ENCODE results near the gene ZNF595. TPM values are rescaled to one million over a fixed set of nuclear protein-coding genes. Genes with fewer than 3 reads are reported as not detected.
"Not testable (repeated sequence)": the region's sequence is repeated elsewhere in the genome, so short reads cannot be mapped to it uniquely, and the experiment has no call there.

The ZNF595 gene
- total RNA-seq, 2 donors from 2014 or later, result 9.9 to 13.1 TPM

GRCh38 chr4:53521-53920, 400 bp downstream of the ZNF595 start:
- intact Hi-C loops (cut with DNase I, micrococcal nuclease); DNase-seq: not testable (repeated sequence)
- peak; percentile 21 for ATAC-seq

- DNase-seq; intact Hi-C loops (cut with DNase I, micrococcal nuclease); ATAC-seq: not testable (repeated sequence)
Measured at GRCh38 chr4:64733-65132, 11.6 kb downstream of the ZNF595 start.

DNA sequence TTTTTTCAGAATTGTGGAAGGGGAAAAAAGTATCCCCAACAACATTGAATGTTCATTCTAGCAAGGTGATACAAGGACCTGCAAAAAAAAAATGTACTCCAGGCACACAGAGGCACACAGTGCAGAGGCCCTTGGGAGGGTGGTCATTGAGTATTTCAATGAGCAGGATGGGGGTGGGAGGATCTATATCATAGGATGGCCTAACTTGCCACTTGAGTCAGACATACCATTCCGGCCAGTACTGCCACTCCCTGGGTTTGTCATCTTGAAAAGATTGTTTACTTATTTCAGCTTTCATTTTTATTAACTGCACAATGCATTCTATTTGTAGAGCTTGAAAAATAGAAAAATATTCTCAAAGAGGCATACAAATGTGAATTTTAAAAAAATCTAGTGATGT, 18.7 kb downstream of the ZNF595 start:
- intact Hi-C loops (cut with DNase I, micrococcal nuclease), result no loop called here
- DNase-seq, result no peak

DNA sequence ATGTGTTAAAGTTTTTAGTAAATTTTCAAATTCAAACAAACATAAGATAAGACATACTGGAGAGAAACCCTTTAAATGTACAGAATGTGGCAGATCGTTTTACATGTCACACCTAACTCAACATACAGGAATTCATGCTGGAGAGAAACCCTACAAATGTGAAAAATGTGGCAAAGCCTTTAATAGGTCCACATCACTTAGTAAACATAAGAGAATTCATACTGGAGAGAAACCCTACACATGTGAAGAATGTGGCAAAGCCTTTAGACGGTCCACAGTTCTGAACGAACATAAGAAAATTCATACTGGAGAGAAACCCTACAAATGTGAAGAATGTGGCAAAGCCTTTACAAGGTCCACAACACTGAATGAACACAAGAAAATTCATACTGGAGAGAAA, 32.8 kb downstream of the ZNF595 start:
- ATAC-seq (no peak), DNase-seq (no peak)
- intact Hi-C loops (cut with DNase I, micrococcal nuclease), result no loop called here

More for the DNA sequence above, 18.7 kb downstream of the ZNF595 start:
- ATAC-seq, result no peak

GRCh38 chr4:86559-87324, 33.6 kb downstream of the ZNF595 start:
- DNase-seq; ATAC-seq; intact Hi-C loops (cut with DNase I, micrococcal nuclease): not testable (repeated sequence)

- ATAC-seq (no peak), DNase-seq (no peak)
- intact Hi-C loops (cut with DNase I, micrococcal nuclease), result no loop called here
Measured at GRCh38 chr4:98386-98785, 45.3 kb downstream of the ZNF595 start.

GRCh38 chr4:99863-100262, 46.7 kb downstream of the ZNF595 start:
- ATAC-seq (no peak), DNase-seq (no peak)
- intact Hi-C loops (cut with DNase I, micrococcal nuclease), result no loop called here

DNA sequence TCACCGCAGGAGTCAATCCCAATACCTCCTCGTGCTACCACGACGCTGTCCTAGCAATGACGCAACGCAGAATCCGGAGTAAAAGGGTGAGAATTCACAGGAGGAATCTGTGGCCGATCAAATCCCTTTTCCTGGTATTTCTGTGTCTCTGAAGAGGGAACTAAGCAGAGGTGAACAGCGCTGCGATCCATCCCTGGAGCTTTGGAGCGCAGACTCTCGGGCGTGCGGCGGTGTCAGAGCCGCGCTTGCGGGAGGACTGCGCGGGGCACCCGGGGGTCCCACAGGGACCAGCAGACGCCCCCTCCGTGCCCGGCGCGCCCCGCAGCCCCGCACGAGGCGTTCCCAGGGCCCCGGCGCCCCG, 53.9 kb downstream of the ZNF595 start:
- no peak for DNase-seq
- intact Hi-C loops (cut with DNase I, micrococcal nuclease), result no loop called here
- no peak for ATAC-seq

DNA sequence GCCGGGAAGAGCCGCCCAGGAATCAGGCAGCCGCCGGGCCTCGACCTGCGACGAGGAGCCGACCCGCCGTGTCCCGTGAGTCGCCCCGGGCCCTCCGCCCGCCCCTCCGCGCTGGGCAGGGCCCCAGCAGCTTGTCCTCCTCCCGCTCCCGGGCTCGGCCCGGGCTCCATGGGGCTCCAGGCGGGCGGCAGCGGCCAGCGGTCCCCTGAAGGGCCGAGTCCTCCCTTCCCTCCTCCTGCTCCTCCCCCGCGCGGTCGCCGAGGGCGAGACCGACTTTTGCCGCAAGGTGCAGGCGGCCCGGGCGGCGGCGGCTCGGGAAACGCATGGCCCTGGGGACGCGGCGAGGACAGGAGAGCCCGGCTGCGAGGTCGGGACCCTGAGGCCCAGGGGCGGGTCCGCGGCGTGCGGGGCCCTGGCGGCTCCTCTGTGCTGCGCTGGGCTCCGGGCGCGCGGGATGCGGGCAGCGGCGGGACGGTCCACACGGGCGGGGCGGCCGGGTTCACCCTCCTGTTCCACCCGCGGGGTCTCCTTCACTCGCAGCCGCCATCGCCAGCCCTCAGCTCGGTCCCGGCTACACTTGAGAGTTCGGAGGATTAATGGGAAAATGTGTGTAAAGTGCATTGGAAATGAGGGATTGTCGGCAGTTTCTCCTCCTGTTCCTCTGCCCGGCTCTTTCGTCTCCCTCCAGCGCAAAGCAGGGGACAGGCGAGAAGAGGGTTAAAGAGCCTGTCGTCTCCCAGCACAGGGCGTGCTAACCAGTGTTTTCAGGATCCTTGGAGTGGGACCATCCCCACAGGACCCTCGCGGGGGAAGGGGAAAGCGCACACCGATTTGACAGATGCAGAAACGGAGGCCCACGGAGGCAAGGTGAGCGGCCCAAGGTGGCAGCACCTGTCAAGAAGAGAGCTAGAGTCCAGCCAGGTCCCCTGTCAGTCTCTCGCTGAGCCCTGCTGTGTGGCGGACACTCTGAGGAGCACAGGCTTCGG, 54.6 kb downstream of the ZNF595 start:
- intact Hi-C loops (cut with DNase I, micrococcal nuclease), result no loop called here
- ATAC-seq, result no peak
- DNase-seq, result no peak

DNA sequence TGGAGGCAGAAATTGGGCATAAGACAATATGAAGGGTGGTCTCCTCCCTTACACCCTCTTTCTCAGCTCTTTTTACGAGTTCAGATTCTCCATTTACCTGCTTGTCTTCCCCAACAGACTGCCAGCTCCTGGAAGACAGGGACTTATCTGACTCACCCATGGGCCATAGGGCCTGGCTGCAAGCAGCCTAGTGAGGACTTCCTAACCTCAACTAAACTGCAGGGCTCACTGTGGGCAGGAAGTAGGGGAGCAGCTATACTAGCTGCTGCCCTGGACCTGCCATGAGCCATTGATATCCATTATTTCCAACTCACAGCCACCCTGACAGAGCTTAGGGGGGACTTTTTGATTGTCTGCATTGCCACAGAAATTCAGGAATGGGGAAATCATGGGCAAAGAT, 59.6 kb downstream of the ZNF595 start:
- no peak for ATAC-seq
- DNase-seq, result no peak
- intact Hi-C loops (cut with DNase I, micrococcal nuclease), result no loop called here

DNA sequence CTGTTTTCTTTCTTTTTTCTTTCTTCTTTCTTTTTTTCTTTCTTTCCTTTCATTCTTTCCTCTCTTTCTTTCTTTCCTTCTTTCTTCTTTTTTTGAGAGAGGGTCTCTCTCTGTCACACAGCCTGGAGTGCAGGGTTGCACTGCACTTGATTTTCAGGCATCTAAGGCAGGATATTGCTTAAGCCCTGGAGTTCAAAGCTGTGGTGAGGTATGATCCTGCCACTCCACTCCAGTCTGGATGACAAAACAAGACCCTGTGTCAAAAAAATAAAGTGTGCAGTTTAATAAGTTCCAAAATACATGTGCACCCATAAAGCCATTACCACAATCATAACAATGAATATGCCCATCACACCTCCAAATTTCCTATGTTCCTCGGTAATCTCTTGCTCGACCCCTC, 60.6 kb downstream of the ZNF595 start:
- intact Hi-C loops (cut with DNase I, micrococcal nuclease), result no loop called here
- ATAC-seq, result no peak

GRCh38 chr4:114149-114548, 61.0 kb downstream of the ZNF595 start:
- intact Hi-C loops (cut with DNase I, micrococcal nuclease), result no loop called here

More for the DNA sequence above, 60.6 kb downstream of the ZNF595 start:
- DNase-seq, result no peak

GRCh38 chr4:116499-116898, 63.4 kb downstream of the ZNF595 start:
- ATAC-seq, result no peak

More at GRCh38 chr4:114149-114548, 61.0 kb downstream of the ZNF595 start:
- DNase-seq (no peak), ATAC-seq (no peak)

DNA sequence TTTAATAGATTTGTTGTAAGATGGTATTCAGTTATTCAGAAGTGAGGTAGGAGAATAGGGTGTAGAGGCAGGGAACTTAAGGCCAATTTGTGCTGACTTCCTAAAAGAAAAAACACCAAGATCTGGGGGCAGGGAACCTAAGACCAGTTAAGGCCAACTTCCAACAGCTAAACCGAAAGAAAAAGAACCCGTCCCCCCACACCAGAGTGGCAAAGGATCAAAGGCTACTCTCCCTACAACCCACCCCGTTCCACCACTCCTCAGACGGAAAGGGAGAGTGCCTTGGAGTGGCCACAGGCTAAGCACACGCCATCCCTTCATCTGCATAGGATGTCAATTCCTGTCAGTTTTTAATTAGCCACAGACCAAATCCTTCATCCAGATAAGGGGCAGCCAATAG, 67.5 kb downstream of the ZNF595 start:
- ATAC-seq (no peak), DNase-seq (no peak)
- intact Hi-C loops (cut with DNase I, micrococcal nuclease), result no loop called here

More at GRCh38 chr4:116499-116898, 63.4 kb downstream of the ZNF595 start:
- DNase-seq, result no peak
- intact Hi-C loops (cut with DNase I, micrococcal nuclease), result no loop called here

DNA sequence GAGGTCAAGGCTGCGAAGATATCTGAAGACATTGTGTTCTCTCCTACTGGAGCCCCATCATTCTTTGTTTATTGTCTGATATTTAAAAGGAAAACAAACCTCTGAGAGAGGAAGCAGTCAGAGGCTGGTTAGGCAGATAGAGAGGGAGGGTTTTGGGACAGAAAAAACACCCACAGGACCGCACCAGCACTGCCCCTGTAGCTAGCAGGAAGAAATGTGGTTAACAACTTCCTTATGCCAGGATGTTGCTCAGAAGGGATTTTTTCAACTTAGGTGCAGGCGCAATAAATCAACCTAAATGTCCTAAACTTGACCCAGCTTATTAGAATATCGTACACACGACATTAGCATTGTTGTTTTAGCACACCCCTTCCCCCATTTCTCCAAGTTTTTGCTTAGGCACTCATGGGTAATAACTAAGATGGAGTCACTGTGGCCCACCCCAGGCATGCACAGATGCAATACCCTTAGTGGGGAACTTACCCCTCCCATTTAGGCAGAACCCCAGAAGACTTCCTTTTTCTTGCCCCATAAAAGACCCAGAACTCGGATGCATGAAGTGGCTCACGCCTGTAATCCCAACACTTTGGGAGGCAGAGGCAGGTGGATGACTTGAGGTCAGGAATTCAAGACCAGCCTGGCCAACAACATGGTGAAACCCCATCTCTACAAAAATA, 68.4 kb downstream of the ZNF595 start:
- ATAC-seq, result no peak
- intact Hi-C loops (cut with DNase I, micrococcal nuclease), result no loop called here

GRCh38 chr4:123922-124274, 70.8 kb downstream of the ZNF595 start:
- ATAC-seq; intact Hi-C loops (cut with DNase I, micrococcal nuclease); DNase-seq: not testable (repeated sequence)

More for the DNA sequence above, 68.4 kb downstream of the ZNF595 start:
- DNase-seq, result no peak

DNA sequence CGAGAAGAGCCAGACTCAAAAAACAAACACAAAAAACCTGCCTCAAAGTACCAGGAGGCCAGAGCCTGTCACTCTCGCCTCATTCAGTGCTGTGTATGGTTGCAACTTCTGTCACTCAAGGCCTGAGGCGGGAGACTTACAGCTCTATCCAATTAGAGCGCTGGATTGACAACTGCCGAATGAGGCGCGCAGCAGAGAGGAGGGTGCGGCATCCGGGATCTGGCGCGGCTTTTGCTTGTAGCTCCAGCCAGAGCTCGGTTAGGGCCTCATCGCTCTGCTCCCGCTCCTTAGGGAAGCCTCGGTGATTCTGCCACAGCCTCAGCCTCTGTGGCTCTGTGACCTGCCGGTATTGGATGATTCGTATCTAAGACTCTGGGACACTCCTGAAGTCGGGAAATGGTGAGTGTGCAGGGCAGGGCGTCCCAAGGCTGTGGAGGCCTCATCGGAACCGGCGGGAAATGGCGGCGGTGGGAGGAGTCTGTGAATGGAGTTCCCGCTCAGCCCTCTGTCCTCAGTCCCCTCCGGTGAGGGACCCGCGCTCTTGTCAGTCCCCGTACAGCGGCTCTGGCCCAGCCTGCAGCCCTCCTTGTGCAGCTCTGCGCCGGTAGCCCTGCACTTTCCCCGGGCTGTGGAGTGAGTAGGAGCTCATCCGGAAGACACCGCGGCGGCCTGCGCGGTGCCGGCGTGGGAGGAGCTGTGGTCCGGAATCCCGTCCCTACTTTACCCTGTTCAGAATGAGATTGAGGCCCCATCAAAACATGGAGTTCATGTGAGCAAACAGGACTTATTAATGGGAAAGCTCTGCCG, 71.4 kb downstream of the ZNF595 start, which contains the start of gene ZNF718:
Gene ZNF718, plus strand, starts transcription at position 227 of the 807 bp plus-strand sequence. Its CDS starts 170 bp downstream, at position 397.
- ATAC-seq (peak; percentile 96), DNase-seq (peak; percentile 93 to 94)
- intact Hi-C loops (cut with DNase I, micrococcal nuclease), result no loop called here

DNA sequence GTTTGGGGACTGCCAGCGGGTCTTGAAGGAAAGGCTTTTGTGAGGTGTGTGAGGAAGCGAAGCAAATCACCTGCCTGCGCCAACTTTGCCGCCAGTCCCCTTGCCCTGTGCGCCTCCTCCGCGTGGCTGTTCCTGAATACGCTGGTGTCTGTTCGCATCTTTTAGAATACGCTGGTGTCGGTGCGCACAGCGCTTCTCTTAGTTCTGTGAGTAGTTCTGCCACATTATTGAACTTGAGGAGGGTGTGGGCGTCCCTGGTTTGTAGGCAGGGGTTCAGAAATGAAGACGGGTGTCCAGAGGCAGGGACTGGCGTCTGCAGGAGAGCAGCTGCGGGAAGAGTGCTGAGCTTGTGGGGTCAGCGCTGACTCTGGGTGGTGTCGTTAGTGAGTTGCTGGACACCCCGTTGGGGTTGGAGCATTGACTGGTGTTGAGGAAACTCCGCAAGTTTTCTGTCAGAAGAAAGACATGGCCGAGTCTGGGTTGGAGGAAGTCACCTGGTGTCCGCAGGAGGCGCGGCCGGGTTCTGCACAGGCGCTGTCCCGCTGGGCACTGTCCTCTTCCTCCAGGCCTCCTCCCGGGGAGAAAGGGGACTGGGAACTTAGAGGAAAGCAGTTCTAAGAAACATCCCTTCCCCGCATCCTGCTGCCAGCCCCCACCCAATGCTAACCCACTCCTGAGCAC, 72.1 kb downstream of the ZNF595 start:
- ATAC-seq (peak; percentile 72), DNase-seq (peak; percentile 69 to 71)
- intact Hi-C loops (cut with DNase I, micrococcal nuclease), result no loop called here

Data from left colon (tissue), 2 donors.